Progenitor cell of endocrine pancreas (in vitro differentiated cells): Measurements from ENCODE around the gene IPO5. TPM values are rescaled to one million over a fixed set of nuclear protein-coding genes. Genes with fewer than 3 reads are reported as not detected.

Experiments used
- DNase-seq: peaks from one replicate; pipeline ENCODE4 v3.0.0; 2021; ENCODE audit warnings: low spot score; ENCODE audit not compliant: unreplicated experiment
- H3K27ac Mint-ChIP-seq: 2 replicates; pipeline ENCODE4 v1.8.0; 2021; ENCODE audit warnings: mild to moderate bottlenecking, moderate library complexity, mixed read lengths
- H3K27me3 Mint-ChIP-seq: 2 replicates; pipeline ENCODE4 v1.8.0; 2021; ENCODE audit warnings: mixed read lengths
- H3K36me3 Mint-ChIP-seq: 2 replicates; pipeline ENCODE4 v1.8.0; 2022; ENCODE audit warnings: mixed read lengths; ENCODE audit not compliant: insufficient read depth
- H3K4me1 Mint-ChIP-seq: 2 replicates; pipeline ENCODE4 v1.8.0; 2021; ENCODE audit warnings: low read depth, mixed read lengths
- H3K4me3 Mint-ChIP-seq: 2 replicates; pipeline ENCODE4 v1.8.0; 2021; ENCODE audit warnings: low read depth, mild to moderate bottlenecking, moderate library complexity, mixed read lengths
- H3K9me3 Mint-ChIP-seq: 2 replicates; pipeline ENCODE4 v1.8.0; 2021; ENCODE audit warnings: low read depth, mixed read lengths
- CTCF ChIP-seq: fragments of 200-600 bp; sonication (generic); IDR thresholded peaks from one replicate; pipeline ENCODE4 v1.5.0; 2021; ENCODE audit warnings: antibody characterized with exemption, mild to moderate bottlenecking; ENCODE audit not compliant: unreplicated experiment
- total RNA-seq: library from RNA; stranded (reverse); gene quantifications from 2 replicates; pipeline ENCODE4 v1.2.1, GENCODE V29; 2021

Gene IPO5
- total RNA-seq, 1 donor from 2014 or later, result 208 TPM

DNA sequence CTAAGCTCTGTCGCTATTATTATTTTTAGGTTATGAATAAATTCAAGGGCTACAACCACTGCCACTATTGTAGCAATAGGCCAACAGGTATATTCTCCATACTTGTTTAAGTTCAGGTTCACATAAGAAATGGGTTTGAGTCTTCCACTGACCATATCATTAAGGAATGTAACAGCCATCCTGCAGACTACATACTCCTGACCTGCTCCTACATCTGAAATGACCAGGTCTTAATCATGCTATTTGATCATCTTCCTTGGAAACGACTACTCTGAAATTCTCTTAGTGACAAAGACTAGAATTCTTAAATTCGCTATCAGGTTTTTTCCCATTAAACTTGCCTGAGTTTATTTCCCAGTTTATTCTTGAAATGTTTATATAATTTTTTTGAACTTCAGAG is 66.8 kb downstream of the IPO5 start:
- Mint-ChIP-seq H3K27me3 (no peaks in the 10 kb centered on the region), H3K9me3 (no peaks in the 10 kb centered on the region)

GRCh38 chr13:98022210-98022609 is 68.7 kb downstream of the IPO5 start:
- DNase-seq, result no peak
- Mint-ChIP-seq H3K9me3 (no peaks in the 10 kb centered on the region), H3K4me3 (no peak overlapping the region), H3K36me3 (peaks cover 26% of the 10 kb centered on the region), H3K27me3 (no peaks in the 10 kb centered on the region), H3K27ac (no peak overlapping the region), H3K4me1 (no peaks in the 10 kb centered on the region)
- TF ChIP-seq CTCF, result no peak

More for the DNA sequence above, 66.8 kb downstream of the IPO5 start:
- Mint-ChIP-seq H3K36me3 (peaks cover 33% of the 10 kb centered on the region), H3K4me1 (no peaks in the 10 kb centered on the region), H3K27ac (no peak overlapping the region), H3K4me3 (no peak overlapping the region)
- DNase-seq, result no peak
- TF ChIP-seq CTCF, result no peak

DNA sequence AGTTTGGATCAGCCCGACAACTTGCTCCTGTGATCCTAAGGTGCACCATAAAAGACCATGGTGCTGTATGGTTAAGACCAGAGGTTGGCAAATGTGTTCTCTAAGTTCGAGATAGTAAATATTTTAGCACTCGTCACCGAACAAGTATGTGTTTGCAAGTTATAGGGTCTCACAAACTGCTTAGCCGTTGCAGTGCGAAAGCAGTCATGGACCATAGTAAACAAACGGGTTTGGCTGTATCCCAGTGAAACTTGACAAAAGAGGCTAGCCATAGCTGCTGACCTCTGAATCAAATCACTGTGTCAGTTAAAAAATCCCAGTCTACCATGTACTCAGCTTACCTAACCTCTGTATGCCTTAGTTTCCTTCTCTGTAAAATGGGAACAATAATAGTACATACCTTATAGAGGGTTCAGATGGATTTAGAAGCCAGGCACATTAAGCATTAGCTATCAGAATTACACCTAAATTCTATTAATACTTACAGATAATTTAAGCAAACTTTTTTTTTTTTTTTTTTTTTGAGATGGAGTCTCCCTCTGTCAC is 72.1 kb downstream of the IPO5 start:
- Mint-ChIP-seq H3K9me3 (no peaks in the 10 kb centered on the region), H3K27me3 (no peaks in the 10 kb centered on the region)

GRCh38 chr13:98026457-98026857 is 73.0 kb downstream of the IPO5 start:
- Mint-ChIP-seq H3K4me1 (no peaks in the 10 kb centered on the region), H3K36me3 (peaks cover 10% of the 10 kb centered on the region), H3K4me3 (no peak overlapping the region), H3K27me3 (no peaks in the 10 kb centered on the region), H3K9me3 (no peaks in the 10 kb centered on the region), H3K27ac (peak overlapping the region; percentile 15)
- no peak for TF ChIP-seq CTCF
- DNase-seq, result no peak

More for the DNA sequence above, 72.1 kb downstream of the IPO5 start:
- H3K27ac Mint-ChIP-seq, result no peak overlapping the region
- peaks cover 12% of the 10 kb centered on the region for H3K36me3 Mint-ChIP-seq
- H3K4me1 Mint-ChIP-seq, result no peaks in the 10 kb centered on the region
- no peak for TF ChIP-seq CTCF
- DNase-seq, result no peak
- no peak overlapping the region for H3K4me3 Mint-ChIP-seq

GRCh38 chr13:98032168-98032567 is 78.7 kb downstream of the IPO5 start:
- Mint-ChIP-seq H3K27ac (no peak overlapping the region), H3K9me3 (no peaks in the 10 kb centered on the region), H3K36me3 (no peaks in the 10 kb centered on the region), H3K4me1 (peaks cover 8% of the 10 kb centered on the region), H3K4me3 (no peak overlapping the region), H3K27me3 (no peaks in the 10 kb centered on the region)
- no peak for TF ChIP-seq CTCF
- DNase-seq, result no peak
